Activated CD8-positive, alpha-beta T cell treated with anti-CD3 and anti-CD28 coated beads for 36 hours (primary cell): ENCODE measurements around the gene RASD1. TPM values are rescaled to one million over a fixed set of nuclear protein-coding genes. Genes with fewer than 3 reads are reported as not detected.

Source experiments
- ATAC-seq: fragments of 200-7000 bp; cut with Tn5 transposase; one replicate; pipeline ENCODE4 v1.10.0; 2021; ENCODE audit warnings: mild to moderate bottlenecking, moderate library complexity
- CTCF ChIA-PET: fragments of 350-600 bp; sonication (Branson Sonifier 250); formaldehyde crosslinking; loops from one replicate; lab custom pipeline; 2021; ENCODE audit warnings: antibody characterized with exemption; lab: Charles Lee
- POLR2A ChIA-PET: fragments of 350-600 bp; sonication (Branson Sonifier 250); formaldehyde crosslinking; loops from one replicate; lab custom pipeline; 2021; ENCODE audit warnings: antibody characterized with exemption; lab: Charles Lee
- DNase-seq: peaks from one replicate; pipeline ENCODE4 v3.0.0-alpha.2; 2020
- H3K27ac Mint-ChIP-seq: one replicate; pipeline ENCODE4 v1.8.0; 2021; ENCODE audit warnings: mild to moderate bottlenecking, mixed read lengths
- H3K27me3 Mint-ChIP-seq: one replicate; pipeline ENCODE4 v1.8.0; 2021; ENCODE audit warnings: mixed read lengths
- H3K36me3 Mint-ChIP-seq: one replicate; pipeline ENCODE4 v1.8.0; 2021; ENCODE audit warnings: low read depth, mixed read lengths
- H3K4me1 Mint-ChIP-seq: one replicate; pipeline ENCODE4 v1.8.0; 2021; ENCODE audit warnings: low read depth, mixed read lengths
- H3K4me3 Mint-ChIP-seq: one replicate; pipeline ENCODE4 v1.8.0; 2021; ENCODE audit warnings: mild to moderate bottlenecking, moderate library complexity, mixed read lengths
- H3K9me3 Mint-ChIP-seq: one replicate; pipeline ENCODE4 v1.8.0; 2021; ENCODE audit warnings: mixed read lengths
- CTCF ChIP-seq: fragments of 200-600 bp; IDR thresholded peaks from one replicate; pipeline ENCODE4 v1.8.0; 2022; ENCODE audit warnings: antibody characterized with exemption, mild to moderate bottlenecking
- intact Hi-C: fragments of 100-400 bp; cut with micrococcal nuclease; formaldehyde crosslinking; loops from one replicate; pipeline ENCODE4 v1.10.0; 2022
- total RNA-seq, 2 experiments: library from RNA; stranded (reverse); gene quantifications; one replicate each; pipeline ENCODE4 v1.2.3, GENCODE V29; 2021

The RASD1 gene
- total RNA-seq, 2 experiments from 2014 or later: 0.54 to 0.74 TPM

GRCh38 chr17:17538417-17539391, 42.5 kb upstream of the RASD1 start:
- CTCF ChIA-PET: interaction anchor here (0.9 to 2.1 kb wide), 4 partner anchors 30 to 103 kb away, joined by 3 to 8 read pairs (median 4); no protein-coding TSS in a partner anchor
- ATAC-seq (no peak), DNase-seq (no peak)
- no peak for TF ChIP-seq CTCF
- no peak overlapping the region for H3K27ac Mint-ChIP-seq
- no peak overlapping the region for H3K4me3 Mint-ChIP-seq
- no peaks in the 10 kb centered on the region for H3K9me3 Mint-ChIP-seq
- intact Hi-C loops: no loop called here
- POLR2A ChIA-PET: interaction anchor here (1.1 kb wide), 1 partner anchor 9 kb away, joined by 3 read pairs; no protein-coding TSS in a partner anchor
- no peaks in the 10 kb centered on the region for H3K36me3 Mint-ChIP-seq
- H3K4me1 Mint-ChIP-seq: no peaks in the 10 kb centered on the region
- H3K27me3 Mint-ChIP-seq: no peaks in the 10 kb centered on the region

- CTCF ChIA-PET: interaction anchor here (1.5 to 2.1 kb wide), 3 partner anchors 32 to 77 kb away, joined by 4 to 8 read pairs (median 4); no protein-coding TSS in a partner anchor
- intact Hi-C loops: no loop called here
- DNase-seq (no peak), ATAC-seq (no peak)
- Mint-ChIP-seq H3K4me1 (no peaks in the 10 kb centered on the region), H3K27ac (no peak overlapping the region), H3K4me3 (no peak overlapping the region), H3K36me3 (no peaks in the 10 kb centered on the region), H3K9me3 (no peaks in the 10 kb centered on the region), H3K27me3 (no peaks in the 10 kb centered on the region)
- POLR2A ChIA-PET: no interaction called here
- TF ChIP-seq CTCF: no peak
Measured at GRCh38 chr17:17537311-17538099, 41.3 kb upstream of the RASD1 start.

GRCh38 chr17:17536702-17537101, 40.5 kb upstream of the RASD1 start:
- intact Hi-C loops: no loop called here

GRCh38 chr17:17535957-17536356, 39.8 kb upstream of the RASD1 start:
- no peaks in the 10 kb centered on the region for H3K9me3 Mint-ChIP-seq
- no peaks in the 10 kb centered on the region for H3K27me3 Mint-ChIP-seq
- TF ChIP-seq CTCF: no peak
- DNase-seq: no peak
- ATAC-seq: no peak
- POLR2A ChIA-PET: no interaction called here
- intact Hi-C loops: no loop called here
- no peaks in the 10 kb centered on the region for H3K36me3 Mint-ChIP-seq
- no peak overlapping the region for H3K4me3 Mint-ChIP-seq
- CTCF ChIA-PET: no interaction called here
- H3K4me1 Mint-ChIP-seq: no peaks in the 10 kb centered on the region
- H3K27ac Mint-ChIP-seq: no peak overlapping the region

More at GRCh38 chr17:17536702-17537101, 40.5 kb upstream of the RASD1 start:
- Mint-ChIP-seq H3K36me3 (no peaks in the 10 kb centered on the region), H3K9me3 (no peaks in the 10 kb centered on the region), H3K4me1 (no peaks in the 10 kb centered on the region), H3K27ac (no peak overlapping the region), H3K27me3 (no peaks in the 10 kb centered on the region), H3K4me3 (no peak overlapping the region)
- ATAC-seq: no peak
- POLR2A ChIA-PET: interaction anchor here (0.6 kb wide), 1 partner anchor 29 kb away, joined by 3 read pairs; no protein-coding TSS in a partner anchor
- CTCF ChIA-PET: no interaction called here
- TF ChIP-seq CTCF: no peak
- no peak for DNase-seq
